Adipocyte (in vitro differentiated cells): Measurements from ENCODE around the gene POU3F1.

Experiments
- DNase-seq: peaks from one replicate; pipeline ENCODE4 v3.0.0-alpha.2; 2015; ENCODE audit warnings: low read depth
- H3K27me3 ChIP-seq: replicated peaks from 2 replicates; pipeline ENCODE4 v1.7.0; 2013; ENCODE audit warnings: mild to moderate bottlenecking, low read length, moderate library complexity; ENCODE audit not compliant: control insufficient read depth, insufficient read depth
- H3K36me3 ChIP-seq: 2 replicates; pipeline ENCODE4 v1.7.0; 2013; ENCODE audit warnings: low read length, mild to moderate bottlenecking, moderate library complexity; ENCODE audit not compliant: control insufficient read depth, insufficient read depth, severe bottlenecking
- H3K4me1 ChIP-seq: 2 replicates; pipeline ENCODE4 v1.7.0; 2013; ENCODE audit warnings: mild to moderate bottlenecking, low read length, moderate library complexity; ENCODE audit not compliant: control insufficient read depth, insufficient read depth
- H3K4me3 ChIP-seq: 2 replicates; pipeline ENCODE4 v1.7.0; 2013; ENCODE audit warnings: mild to moderate bottlenecking, low read length, moderate library complexity
- H3K9ac ChIP-seq: 2 replicates; pipeline ENCODE4 v1.7.0; 2013; ENCODE audit warnings: mild to moderate bottlenecking, low read length, moderate library complexity
- H3K9me3 ChIP-seq: 2 replicates; pipeline ENCODE4 v1.7.0; 2013; ENCODE audit warnings: mild to moderate bottlenecking, low read length, moderate library complexity; ENCODE audit not compliant: control insufficient read depth

The POU3F1 gene

GRCh38 chr1:38022810-38023209 lies 23.8 kb downstream of the POU3F1 start:
- Histone ChIP-seq H3K9ac (no peak overlapping the region), H3K27me3 (no peaks in the 10 kb centered on the region), H3K36me3 (peaks cover 81% of the 10 kb centered on the region), H3K4me1 (peaks cover 6% of the 10 kb centered on the region), H3K4me3 (no peak overlapping the region), H3K9me3 (no peaks in the 10 kb centered on the region)
- DNase-seq, result no peak

GRCh38 chr1:38021969-38022368 lies 24.6 kb downstream of the POU3F1 start:
- peaks cover 89% of the 10 kb centered on the region for H3K36me3 ChIP-seq

GRCh38 chr1:38020396-38020795 lies 26.2 kb downstream of the POU3F1 start:
- peaks cover 88% of the 10 kb centered on the region for H3K36me3 ChIP-seq
- no peak overlapping the region for H3K4me3 ChIP-seq
- peaks cover 23% of the 10 kb centered on the region for H3K4me1 ChIP-seq
- DNase-seq, result no peak
- no peaks in the 10 kb centered on the region for H3K27me3 ChIP-seq
- H3K9ac ChIP-seq, result peak overlapping the region; percentile 41
- H3K9me3 ChIP-seq, result no peaks in the 10 kb centered on the region

More at GRCh38 chr1:38021969-38022368, 24.6 kb downstream of the POU3F1 start:
- Histone ChIP-seq H3K9me3 (no peaks in the 10 kb centered on the region), H3K4me1 (peaks cover 7% of the 10 kb centered on the region), H3K9ac (no peak overlapping the region), H3K4me3 (no peak overlapping the region), H3K27me3 (no peaks in the 10 kb centered on the region)
- no peak for DNase-seq

- Histone ChIP-seq H3K9ac (no peak overlapping the region), H3K36me3 (peaks cover 77% of the 10 kb centered on the region), H3K4me3 (no peak overlapping the region), H3K4me1 (peaks cover 37% of the 10 kb centered on the region), H3K9me3 (no peaks in the 10 kb centered on the region), H3K27me3 (no peaks in the 10 kb centered on the region)
- DNase-seq, result peak; percentile 67
Observed at GRCh38 chr1:38018864-38019343, 27.7 kb downstream of the POU3F1 start.

GRCh38 chr1:38015978-38016725 lies 30.4 kb downstream of the POU3F1 start:
- no peak for DNase-seq
- peak overlapping the region; percentile 47 for H3K4me3 ChIP-seq
- peaks cover 49% of the 10 kb centered on the region for H3K36me3 ChIP-seq
- H3K27me3 ChIP-seq, result no peaks in the 10 kb centered on the region
- H3K4me1 ChIP-seq, result peaks cover 44% of the 10 kb centered on the region
- H3K9me3 ChIP-seq, result no peaks in the 10 kb centered on the region
- peak overlapping the region; percentile 76 for H3K9ac ChIP-seq

- Histone ChIP-seq H3K4me3 (peak overlapping the region; percentile 94), H3K9ac (peak overlapping the region; percentile 76), H3K36me3 (peaks cover 39% of the 10 kb centered on the region), H3K27me3 (no peaks in the 10 kb centered on the region), H3K4me1 (peaks cover 38% of the 10 kb centered on the region), H3K9me3 (no peaks in the 10 kb centered on the region)
- no peak for DNase-seq
Observed at GRCh38 chr1:38014724-38015424, 31.7 kb downstream of the POU3F1 start.

GRCh38 chr1:38014171-38014570 lies 32.4 kb downstream of the POU3F1 start:
- Histone ChIP-seq H3K4me3 (peak overlapping the region; percentile 94), H3K4me1 (peaks cover 38% of the 10 kb centered on the region), H3K9ac (peak overlapping the region; percentile 23), H3K36me3 (peaks cover 32% of the 10 kb centered on the region), H3K9me3 (no peaks in the 10 kb centered on the region), H3K27me3 (no peaks in the 10 kb centered on the region)
- DNase-seq, result peak; percentile 37

- no peaks in the 10 kb centered on the region for H3K27me3 ChIP-seq
- peak overlapping the region; percentile 95 for H3K9ac ChIP-seq
- DNase-seq, result no peak
- peak overlapping the region; percentile 94 for H3K4me3 ChIP-seq
- H3K9me3 ChIP-seq, result no peaks in the 10 kb centered on the region
- H3K4me1 ChIP-seq, result peaks cover 38% of the 10 kb centered on the region
- peaks cover 23% of the 10 kb centered on the region for H3K36me3 ChIP-seq
Observed at GRCh38 chr1:38013227-38013622, 33.4 kb downstream of the POU3F1 start.

GRCh38 chr1:38012363-38013226 lies 34.0 kb downstream of the POU3F1 start, which contains the start of gene UTP11:
Gene UTP11, plus strand, starts transcription at chr1:38012734. Its CDS starts 69 bp downstream, at chr1:38012803.
- Histone ChIP-seq H3K4me1 (peaks cover 38% of the 10 kb centered on the region), H3K36me3 (peaks cover 17% of the 10 kb centered on the region), H3K9ac (peak within 1 kb of the TSS; percentile 95)

GRCh38 chr1:38009841-38010180 lies 36.8 kb downstream of the POU3F1 start:
- H3K36me3 ChIP-seq, result no peaks in the 10 kb centered on the region
- H3K9ac ChIP-seq, result no peak overlapping the region
- no peaks in the 10 kb centered on the region for H3K9me3 ChIP-seq
- H3K27me3 ChIP-seq, result no peaks in the 10 kb centered on the region
- peaks cover 16% of the 10 kb centered on the region for H3K4me1 ChIP-seq
- DNase-seq, result no peak
- H3K4me3 ChIP-seq, result no peak overlapping the region

More at GRCh38 chr1:38012363-38013226, 34.0 kb downstream of the POU3F1 start, which contains the start of gene UTP11:
- DNase-seq, result peak; percentile 99
- Histone ChIP-seq H3K4me3 (peak within 1 kb of the TSS; percentile 94), H3K9me3 (no peaks in the 10 kb centered on the region), H3K27me3 (no peaks in the 10 kb centered on the region)
